ENCODE data around the gene EXOSC7.

The EXOSC7 gene

GRCh38 chr3:45011756-45012508 is 35.9 kb downstream of the EXOSC7 start:
- peak; percentile 70 for ATAC-seq

GRCh38 chr3:45012577-45012976 is 36.5 kb downstream of the EXOSC7 start:
- no peak for ATAC-seq
- no peak for TF ChIP-seq ZNF565 (CRISPR knock-in tag; conservative IDR thresholded peaks at IDR 0.05; ENCODE audit: low read depth)
- TF ChIP-seq POU6F1 (CRISPR knock-in tag; IDR thresholded peaks at IDR 0.05; ENCODE audit: borderline replicate concordance, low read depth) = no peak
- TF ChIP-seq PPARA (CRISPR knock-in tag; IDR thresholded peaks at IDR 0.05; ENCODE audit: borderline replicate concordance) = no peak
- no peak for TF ChIP-seq ZFP30 (CRISPR knock-in tag; IDR thresholded peaks at IDR 0.05)

More at GRCh38 chr3:45011756-45012508, 35.9 kb downstream of the EXOSC7 start:
- TF ChIP-seq TOX (CRISPR knock-in tag; IDR thresholded peaks at IDR 0.05; ENCODE audit: borderline replicate concordance) (no peak), PPARA (CRISPR knock-in tag; IDR thresholded peaks at IDR 0.05; ENCODE audit: borderline replicate concordance) (no peak), CSDC2 (CRISPR knock-in tag; IDR thresholded peaks at IDR 0.05) (no peak), ISL1 (CRISPR knock-in tag; IDR thresholded peaks at IDR 0.05) (peak; percentile 30; the same call in 1 of the 2 replicates)

GRCh38 chr3:45016916-45017315 is 40.9 kb downstream of the EXOSC7 start:
- ATAC-seq = no peak

GRCh38 chr3:45017821-45018220 is 41.8 kb downstream of the EXOSC7 start:
- no peak for ATAC-seq
- TF ChIP-seq ARNTL (CRISPR knock-in tag; IDR thresholded peaks at IDR 0.05; ENCODE audit: borderline replicate concordance, low read depth) = no peak
- TF ChIP-seq POU6F1 (CRISPR knock-in tag; IDR thresholded peaks at IDR 0.05; ENCODE audit: borderline replicate concordance, low read depth) = no peak
- no peak for TF ChIP-seq ESRRG (CRISPR knock-in tag; IDR thresholded peaks at IDR 0.05)
- no peak for TF ChIP-seq ZFP3 (CRISPR knock-in tag; IDR thresholded peaks at IDR 0.05)
- no peak for TF ChIP-seq CREB5 (CRISPR knock-in tag; IDR thresholded peaks at IDR 0.05; ENCODE audit: low read depth)

More at GRCh38 chr3:45016916-45017315, 40.9 kb downstream of the EXOSC7 start:
- TF ChIP-seq TOX (CRISPR knock-in tag; IDR thresholded peaks at IDR 0.05; ENCODE audit: borderline replicate concordance) (no peak), ZC3H10 (CRISPR knock-in tag; IDR thresholded peaks at IDR 0.05) (no peak), POU6F1 (CRISPR knock-in tag; IDR thresholded peaks at IDR 0.05; ENCODE audit: borderline replicate concordance, low read depth) (no peak), BACH2 (CRISPR knock-in tag; IDR thresholded peaks at IDR 0.05; ENCODE audit: borderline replicate concordance) (no peak), ZNF70 (CRISPR knock-in tag; IDR thresholded peaks at IDR 0.05) (no peak), PPARA (CRISPR knock-in tag; IDR thresholded peaks at IDR 0.05; ENCODE audit: borderline replicate concordance) (no peak), ARNTL (CRISPR knock-in tag; IDR thresholded peaks at IDR 0.05; ENCODE audit: borderline replicate concordance, low read depth) (no peak)

GRCh38 chr3:45020534-45020933 is 44.5 kb downstream of the EXOSC7 start:
- ATAC-seq = no peak
- TF ChIP-seq OSR1 (CRISPR knock-in tag; IDR thresholded peaks at IDR 0.05) = no peak

GRCh38 chr3:45021524-45022297 is 45.7 kb downstream of the EXOSC7 start:
- no peak for ATAC-seq
- TF ChIP-seq GLIS3 (CRISPR knock-in tag; IDR thresholded peaks at IDR 0.05) (no peak), TOX (CRISPR knock-in tag; IDR thresholded peaks at IDR 0.05; ENCODE audit: borderline replicate concordance) (no peak), ZNF565 (CRISPR knock-in tag; conservative IDR thresholded peaks at IDR 0.05; ENCODE audit: low read depth) (no peak)
